Tibial artery (tissue), 4 donors: Measurements from ENCODE around the gene EIF2D.

ENCODE experiments used
- DNase-seq, 2 donors: peaks; one replicate each; pipeline ENCODE4 v3.0.0-alpha.2; 2019
- H3K27ac ChIP-seq, 2 donors: fragments of 200-600 bp; sonication (generic) in 1 of 2; 1 replicate in 1 of 2; 2 replicates in 1 of 2; pipeline ENCODE4 v1.5.1; 2018 to 2019; ENCODE audit warnings: mild to moderate bottlenecking in 1 of 2
- H3K27me3 ChIP-seq, 2 donors: fragments of 200-600 bp; sonication (generic) in 1 of 2; one replicate each; pipeline versions ENCODE4 v1.5.1 to v1.6.0; 2016 to 2019
- H3K36me3 ChIP-seq, 3 donors: fragments of 200-600 bp; sonication (generic) in 2 of 3; one replicate each; pipeline ENCODE4 v1.5.1; 2016 to 2019; ENCODE audit warnings: mild to moderate bottlenecking in 2 of 3
- H3K4me1 ChIP-seq, 4 donors: fragments of 200-600 bp; sonication (generic) in 2 of 4; 1 replicate in 3 of 4; 2 replicates in 1 of 4; pipeline ENCODE4 v1.5.1; 2016 to 2019
- H3K4me3 ChIP-seq, 2 donors: fragments of 200-600 bp; sonication (generic) in 1 of 2; 1 replicate in 1 of 2; 2 replicates in 1 of 2; pipeline ENCODE4 v1.5.1; 2018 to 2019; ENCODE audit warnings: mild to moderate bottlenecking in 2 of 2
- H3K9me3 ChIP-seq, 3 donors: fragments of 200-600 bp; sonication (generic) in 1 of 3; one replicate each; pipeline ENCODE4 v1.5.1; 2016 to 2019
- CTCF ChIP-seq, 2 experiments: fragments of 200-600 bp in 1 of 2; fragments of 450-650 bp in 1 of 2; IDR thresholded peaks; one replicate each; pipeline ENCODE4 v1.5.1; 2017 to 2019; ENCODE audit warnings: antibody characterized with exemption in 2 of 2, mild to moderate bottlenecking in 1 of 2, moderate library complexity in 1 of 2
- intact Hi-C: fragments of 100-400 bp; cut with DNase I; formaldehyde crosslinking; loops from one replicate; pipeline ENCODE4 v1.15.0; 2023; ENCODE audit warnings: low total_unique reads

Gene EIF2D

GRCh38 chr1:206563367-206564207, 48.7 kb downstream of the EIF2D start:
- no peaks in the 10 kb centered on the region for H3K36me3 ChIP-seq
- intact Hi-C loops: no loop called here
- DNase-seq: no peak
- H3K4me3 ChIP-seq: no peak overlapping the region
- H3K27me3 ChIP-seq: no peaks in the 10 kb centered on the region
- TF ChIP-seq CTCF (IDR thresholded peaks at IDR 0.05): no peak
- H3K9me3 ChIP-seq: no peaks in the 10 kb centered on the region
- H3K4me1 ChIP-seq: no peaks in the 10 kb centered on the region
- H3K27ac ChIP-seq: no peak overlapping the region

- Histone ChIP-seq H3K27ac (no peak overlapping the region), H3K36me3 (no peaks in the 10 kb centered on the region), H3K9me3 (no peaks in the 10 kb centered on the region), H3K4me1 (peaks cover 0 to 26% (median 18%) of the 10 kb centered on the region in 4 donors), H3K27me3 (no peaks in the 10 kb centered on the region), H3K4me3 (no peak overlapping the region)
- DNase-seq: no peak
- intact Hi-C loops: no loop called here
- TF ChIP-seq CTCF (IDR thresholded peaks at IDR 0.05): no peak
Measured at GRCh38 chr1:206560007-206560716, 52.1 kb downstream of the EIF2D start.

- H3K4me3 ChIP-seq: no peak overlapping the region
- no peak overlapping the region for H3K27ac ChIP-seq
- intact Hi-C loops: no loop called here
- peaks cover 0 to 29% (median 19%) of the 10 kb centered on the region in 4 donors for H3K4me1 ChIP-seq
- H3K27me3 ChIP-seq: no peaks in the 10 kb centered on the region
- no peaks in the 10 kb centered on the region for H3K9me3 ChIP-seq
- DNase-seq: no peak
- H3K36me3 ChIP-seq: no peaks in the 10 kb centered on the region
- no peak for TF ChIP-seq CTCF (IDR thresholded peaks at IDR 0.05)
Measured at GRCh38 chr1:206559672-206559995, 52.6 kb downstream of the EIF2D start.

GRCh38 chr1:206558794-206559671, 53.2 kb downstream of the EIF2D start:
- intact Hi-C loops: no loop called here
- Histone ChIP-seq H3K9me3 (no peaks in the 10 kb centered on the region), H3K36me3 (no peaks in the 10 kb centered on the region), H3K27ac (no peak overlapping the region), H3K27me3 (no peaks in the 10 kb centered on the region), H3K4me1 (peaks cover 0 to 29% (median 19%) of the 10 kb centered on the region in 4 donors), H3K4me3 (no peak overlapping the region)
- no peak for TF ChIP-seq CTCF (IDR thresholded peaks at IDR 0.05)
- DNase-seq: no peak

- no peaks in the 10 kb centered on the region for H3K36me3 ChIP-seq
- peaks cover 0 to 29% (median 19%) of the 10 kb centered on the region in 4 donors for H3K4me1 ChIP-seq
- DNase-seq: no peak
- no peaks in the 10 kb centered on the region for H3K9me3 ChIP-seq
- H3K27ac ChIP-seq: peak overlapping the region; percentile 16 to 42
- no peaks in the 10 kb centered on the region for H3K27me3 ChIP-seq
- intact Hi-C loops: no loop called here
- peak overlapping the region; percentile 49 to 57 for H3K4me3 ChIP-seq
- TF ChIP-seq CTCF (IDR thresholded peaks at IDR 0.05): no peak
Measured at GRCh38 chr1:206557636-206558473, 54.4 kb downstream of the EIF2D start.
